Astrocyte of the spinal cord (primary cell): ENCODE data around the gene BLCAP.
A peak's percentile ranks its signal among the peaks of the same experiment; 100 is the strongest.

Experiments used
- DNase-seq: peaks from one replicate; pipeline ENCODE4 v3.0.0; 2011; ENCODE audit warnings: low read depth, low spot score
- H3K4me3 ChIP-seq: 2 replicates; pipeline ENCODE4 v1.5.1; 2011; ENCODE audit warnings: low read depth, mild to moderate bottlenecking, low read length, moderate library complexity
- in situ Hi-C: cut with HindIII; loops from 2 replicates; pipeline ENCODE4 v1.10.0; 2017; ENCODE audit warnings: low sequenced_read_pairs
- TF ChIP-seq, protein P1 (sequence below): IDR thresholded peaks from 2 replicates; pipeline ENCODE4 v1.5.1; 2012; ENCODE audit warnings: low read depth, mild to moderate bottlenecking, low read length, inconsistent platforms

Gene BLCAP

GRCh38 chr20:37520419-37520955 is 7.2 kb downstream of the BLCAP start:
- in situ Hi-C loops, result no loop called here
- TF ChIP-seq, protein P1, sequence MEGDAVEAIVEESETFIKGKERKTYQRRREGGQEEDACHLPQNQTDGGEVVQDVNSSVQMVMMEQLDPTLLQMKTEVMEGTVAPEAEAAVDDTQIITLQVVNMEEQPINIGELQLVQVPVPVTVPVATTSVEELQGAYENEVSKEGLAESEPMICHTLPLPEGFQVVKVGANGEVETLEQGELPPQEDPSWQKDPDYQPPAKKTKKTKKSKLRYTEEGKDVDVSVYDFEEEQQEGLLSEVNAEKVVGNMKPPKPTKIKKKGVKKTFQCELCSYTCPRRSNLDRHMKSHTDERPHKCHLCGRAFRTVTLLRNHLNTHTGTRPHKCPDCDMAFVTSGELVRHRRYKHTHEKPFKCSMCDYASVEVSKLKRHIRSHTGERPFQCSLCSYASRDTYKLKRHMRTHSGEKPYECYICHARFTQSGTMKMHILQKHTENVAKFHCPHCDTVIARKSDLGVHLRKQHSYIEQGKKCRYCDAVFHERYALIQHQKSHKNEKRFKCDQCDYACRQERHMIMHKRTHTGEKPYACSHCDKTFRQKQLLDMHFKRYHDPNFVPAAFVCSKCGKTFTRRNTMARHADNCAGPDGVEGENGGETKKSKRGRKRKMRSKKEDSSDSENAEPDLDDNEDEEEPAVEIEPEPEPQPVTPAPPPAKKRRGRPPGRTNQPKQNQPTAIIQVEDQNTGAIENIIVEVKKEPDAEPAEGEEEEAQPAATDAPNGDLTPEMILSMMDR, result no peak
- no peak for DNase-seq
- H3K4me3 ChIP-seq, result peak overlapping the region; percentile 49

GRCh38 chr20:37519508-37520418 is 7.9 kb downstream of the BLCAP start:
- DNase-seq, result peak; percentile 42
- no peak overlapping the region for H3K4me3 ChIP-seq
- in situ Hi-C loops, result no loop called here
- TF ChIP-seq, protein P1, result no peak

DNA sequence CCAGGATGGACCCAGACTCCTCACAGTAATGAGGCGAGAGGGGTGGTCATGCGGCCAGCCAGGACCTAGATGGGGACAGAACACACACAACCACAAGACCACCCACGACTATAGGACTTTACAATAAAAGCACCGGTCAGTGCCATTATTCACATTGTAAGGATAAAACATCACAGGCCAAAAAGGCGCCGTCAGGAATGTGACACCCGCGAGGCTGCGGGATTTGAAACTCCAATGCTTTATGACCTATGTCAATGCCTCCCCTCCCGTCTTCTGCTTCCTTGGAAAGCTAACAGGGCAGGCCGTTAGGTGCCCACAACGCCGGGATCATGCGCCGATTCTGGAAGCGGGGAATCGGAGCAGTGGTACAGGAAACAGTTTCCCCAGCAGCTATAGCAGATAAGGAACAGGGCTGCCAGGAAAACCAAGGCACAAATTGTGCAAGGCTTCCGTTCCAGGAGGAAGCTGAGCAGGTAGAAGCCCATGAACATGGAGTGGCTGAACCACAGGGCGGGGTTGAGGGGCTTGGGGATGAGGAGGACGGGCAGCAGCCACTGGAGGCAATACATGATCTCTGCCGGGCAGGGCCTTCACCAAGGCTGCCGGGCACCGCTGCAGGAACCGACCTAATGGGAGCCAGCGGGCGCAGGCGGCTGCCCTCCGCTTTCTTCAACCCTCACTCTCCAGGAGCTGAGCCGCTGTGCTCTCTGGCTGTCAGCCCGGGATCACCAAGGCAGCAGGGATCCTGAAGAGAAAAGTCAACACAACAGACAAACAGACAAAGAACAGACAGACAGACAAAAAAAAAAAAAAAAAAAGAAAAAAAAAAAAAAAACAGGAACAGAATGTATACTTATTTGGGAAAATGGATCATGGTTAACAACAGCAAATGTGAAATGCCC is 8.8 kb downstream of the BLCAP start:
- TF ChIP-seq, protein P1, result no peak
- H3K4me3 ChIP-seq, result no peak overlapping the region
- DNase-seq, result peak; percentile 64
- in situ Hi-C loops, result no loop called here

DNA sequence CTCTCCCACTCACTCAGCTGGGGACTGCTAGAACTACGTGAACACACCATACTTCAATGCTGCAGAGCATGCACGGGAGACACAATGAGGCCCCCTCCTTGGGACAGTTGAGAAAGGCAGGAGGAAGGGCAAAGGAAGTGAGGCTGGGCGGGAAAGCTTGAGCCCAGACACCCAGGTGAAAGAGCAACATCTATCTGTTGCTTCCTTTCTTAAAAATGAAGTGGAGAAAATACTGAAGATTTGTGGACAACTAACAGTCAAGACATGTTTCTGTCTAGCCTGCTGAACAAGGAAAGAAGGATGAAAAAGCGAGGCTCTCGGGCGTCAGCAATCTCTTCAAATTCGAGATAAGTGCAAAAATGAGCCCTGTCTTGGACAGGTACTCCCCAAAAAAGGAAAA is 9.6 kb downstream of the BLCAP start:
- H3K4me3 ChIP-seq, result no peak overlapping the region
- in situ Hi-C loops, result no loop called here
- TF ChIP-seq, protein P1, result no peak
- DNase-seq, result no peak

GRCh38 chr20:37516811-37517750 is 10.6 kb downstream of the BLCAP start:
- TF ChIP-seq, protein P1, result no peak
- in situ Hi-C loops, result no loop called here
- peak; percentile 80 for DNase-seq
- no peak overlapping the region for H3K4me3 ChIP-seq
